Lower leg skin (tissue), 4 donors: ENCODE data around the gene SPON1. TPM values are rescaled to one million over a fixed set of nuclear protein-coding genes. Genes with fewer than 3 reads are reported as not detected.

Experiments used
- DNase-seq, 2 donors: peaks; one replicate each; pipeline ENCODE4 v3.0.0-alpha.2; 2019; ENCODE audit warnings: low spot score in 2 of 2
- H3K4me3 ChIP-seq: fragments of 200-600 bp; sonication (generic); 2 replicates; pipeline ENCODE4 v1.5.1; 2017; ENCODE audit warnings: mild to moderate bottlenecking, low read depth; ENCODE audit not compliant: poor library complexity, severe bottlenecking
- POLR2A ChIP-seq, 2 donors: fragments of 450-650 bp; IDR thresholded peaks; one replicate each; pipeline ENCODE4 v1.6.1; 2016 to 2017; ENCODE audit warnings: antibody characterized with exemption in 2 of 2, mild to moderate bottlenecking in 1 of 2, moderate library complexity in 1 of 2
- WGBS, 2 donors: methylation state at CpG; one replicate each; pipeline ENCODE4 v1.1.5; 2018; 5-methylcytosine and 5-hydroxymethylcytosine counted together
- intact Hi-C: fragments of 100-400 bp; cut with DNase I; formaldehyde crosslinking; loops from one replicate; pipeline ENCODE4 v1.15.0; 2023; ENCODE audit warnings: low total_unique reads
- total RNA-seq, 4 donors: library from RNA; depleted of rRNA; stranded (reverse); fragments of >200 nt; gene quantifications; one replicate each; pipeline ENCODE4 v1.1.0, GENCODE V29; 2016
- TF ChIP-seq, protein P1 (sequence below), 3 donors: fragments of 450-650 bp; IDR thresholded peaks; one replicate each; pipeline ENCODE4 v1.5.1; 2016; ENCODE audit warnings: antibody characterized with exemption in 3 of 3, mild to moderate bottlenecking in 3 of 3, moderate library complexity in 2 of 3

SPON1 gene
- total RNA-seq, 4 donors from 2014 or later: 3.8 to 12.3 (median 5.1) TPM

- no peak overlapping the region for H3K4me3 ChIP-seq
- DNase-seq: no peak
- WGBS, 2 donors: 70 to 73% methylated on average over 4 of the region's 4 CpGs
- intact Hi-C loops: no loop called here
- TF ChIP-seq, protein P1, sequence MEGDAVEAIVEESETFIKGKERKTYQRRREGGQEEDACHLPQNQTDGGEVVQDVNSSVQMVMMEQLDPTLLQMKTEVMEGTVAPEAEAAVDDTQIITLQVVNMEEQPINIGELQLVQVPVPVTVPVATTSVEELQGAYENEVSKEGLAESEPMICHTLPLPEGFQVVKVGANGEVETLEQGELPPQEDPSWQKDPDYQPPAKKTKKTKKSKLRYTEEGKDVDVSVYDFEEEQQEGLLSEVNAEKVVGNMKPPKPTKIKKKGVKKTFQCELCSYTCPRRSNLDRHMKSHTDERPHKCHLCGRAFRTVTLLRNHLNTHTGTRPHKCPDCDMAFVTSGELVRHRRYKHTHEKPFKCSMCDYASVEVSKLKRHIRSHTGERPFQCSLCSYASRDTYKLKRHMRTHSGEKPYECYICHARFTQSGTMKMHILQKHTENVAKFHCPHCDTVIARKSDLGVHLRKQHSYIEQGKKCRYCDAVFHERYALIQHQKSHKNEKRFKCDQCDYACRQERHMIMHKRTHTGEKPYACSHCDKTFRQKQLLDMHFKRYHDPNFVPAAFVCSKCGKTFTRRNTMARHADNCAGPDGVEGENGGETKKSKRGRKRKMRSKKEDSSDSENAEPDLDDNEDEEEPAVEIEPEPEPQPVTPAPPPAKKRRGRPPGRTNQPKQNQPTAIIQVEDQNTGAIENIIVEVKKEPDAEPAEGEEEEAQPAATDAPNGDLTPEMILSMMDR (IDR thresholded peaks at IDR 0.05): no peak
- TF ChIP-seq POLR2A (IDR thresholded peaks at IDR 0.05): no peak
These were observed 78.5 kb downstream of the SPON1 start for GRCh38 chr11:14041040-14041439.

- TF ChIP-seq POLR2A (IDR thresholded peaks at IDR 0.05): no peak
- TF ChIP-seq, protein P1 (IDR thresholded peaks at IDR 0.05): no peak
- intact Hi-C loops: no loop called here
- no peak for DNase-seq
- 87 to 89% methylated on average over 4 of the region's 4 CpGs for WGBS, 2 donors
- H3K4me3 ChIP-seq: no peak overlapping the region
These were observed 79.0 kb downstream of the SPON1 start for GRCh38 chr11:14041565-14041964.

DNA sequence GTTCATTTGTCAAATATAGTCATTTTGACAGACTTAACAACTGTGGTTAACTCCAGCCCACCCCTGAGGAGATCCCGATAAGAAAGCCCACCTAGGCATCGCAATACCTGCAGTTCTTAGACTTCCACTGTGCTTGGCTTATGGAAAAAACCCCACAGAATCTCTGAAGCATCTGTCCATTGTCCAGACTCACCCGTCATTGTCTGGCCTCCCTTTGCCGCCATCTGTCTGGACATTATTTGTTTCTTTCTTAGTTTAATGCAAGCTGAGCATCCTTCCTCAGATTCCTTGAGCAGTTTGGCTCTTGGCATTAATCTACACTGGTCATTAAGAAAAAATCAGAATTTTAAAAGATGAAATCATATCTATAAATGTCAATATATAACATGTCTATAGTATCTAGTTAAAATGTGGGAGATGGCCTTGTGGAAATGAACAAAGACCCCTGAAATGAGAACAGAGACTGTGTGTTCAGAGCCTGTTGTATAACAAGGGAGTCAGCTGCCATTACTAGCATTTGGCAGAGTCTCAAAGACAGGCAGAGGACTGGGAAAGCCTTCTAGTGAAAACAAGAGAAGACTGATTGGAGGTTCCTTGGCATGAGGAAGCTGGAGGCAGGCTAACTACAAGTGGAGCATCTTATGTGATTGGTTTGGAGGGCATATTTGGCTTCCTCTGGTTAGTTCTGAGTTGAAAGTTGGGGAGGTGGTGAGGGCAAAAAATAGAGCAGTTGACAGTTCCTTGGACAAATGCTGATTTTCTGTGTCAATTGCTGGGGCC lies 80.4 kb downstream of the SPON1 start:
- no peak for DNase-seq
- intact Hi-C loops: no loop called here
- H3K4me3 ChIP-seq: no peak overlapping the region
- 93 to 94% methylated on average over 4 of the region's 4 CpGs for WGBS, 2 donors
- TF ChIP-seq, protein P1 (IDR thresholded peaks at IDR 0.05): no peak
- TF ChIP-seq POLR2A (IDR thresholded peaks at IDR 0.05): no peak

- WGBS, 2 donors: 78 to 79% methylated on average over 3 of the region's 3 CpGs
- no peak for TF ChIP-seq POLR2A (IDR thresholded peaks at IDR 0.05)
- TF ChIP-seq, protein P1 (IDR thresholded peaks at IDR 0.05): no peak
- intact Hi-C loops: no loop called here
- no peak for DNase-seq
- no peak overlapping the region for H3K4me3 ChIP-seq
These were observed 82.4 kb downstream of the SPON1 start for GRCh38 chr11:14044916-14045315.

DNA sequence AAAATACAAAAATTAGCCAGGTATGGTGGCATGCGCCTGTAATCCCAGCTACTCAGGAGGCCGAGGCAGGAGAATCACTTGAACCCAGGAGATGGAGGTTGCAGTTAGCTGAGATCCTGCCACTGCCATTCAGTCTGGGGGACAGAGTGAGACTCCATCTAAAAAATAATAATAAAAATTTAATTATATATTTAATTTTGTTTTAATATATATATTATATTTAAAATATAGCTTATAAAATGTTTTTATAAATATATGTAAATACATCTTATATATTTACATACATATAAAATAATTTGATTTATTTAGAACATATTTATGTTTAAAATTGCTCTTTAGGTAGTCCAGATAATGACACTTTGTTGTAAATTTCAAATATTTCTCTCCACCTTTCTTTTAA lies 82.9 kb downstream of the SPON1 start:
- H3K4me3 ChIP-seq: no peak overlapping the region
- intact Hi-C loops: no loop called here
- TF ChIP-seq, protein P1 (IDR thresholded peaks at IDR 0.05): no peak
- no peak for TF ChIP-seq POLR2A (IDR thresholded peaks at IDR 0.05)
- DNase-seq: no peak
- 97 to 98% methylated on average over 2 of the region's 2 CpGs for WGBS, 2 donors

GRCh38 chr11:14052198-14052597 lies 89.7 kb downstream of the SPON1 start:
- 80 to 89% methylated on average over 3 of the region's 3 CpGs for WGBS, 2 donors
- intact Hi-C loops: no loop called here
- DNase-seq: no peak
- TF ChIP-seq POLR2A (IDR thresholded peaks at IDR 0.05): no peak
- TF ChIP-seq, protein P1 (IDR thresholded peaks at IDR 0.05): no peak
- no peak overlapping the region for H3K4me3 ChIP-seq
